NB4 (cell line): Measurements from ENCODE around the gene IMMP2L.

Experiments
- DNase-seq: peaks from one replicate; pipeline ENCODE4 v3.0.0; 2010; ENCODE audit warnings: low read depth
- H3K4me3 ChIP-seq: one replicate; pipeline ENCODE4 v1.5.1; 2011; ENCODE audit warnings: mild to moderate bottlenecking, low read depth, low read length, moderate library complexity
- CTCF ChIP-seq: IDR thresholded peaks from one replicate; pipeline ENCODE4 v1.5.1; 2012; ENCODE audit warnings: low read depth, low read length
- MAX ChIP-seq: IDR thresholded peaks from 2 replicates; pipeline ENCODE4 v1.6.1; 2011; ENCODE audit warnings: low read depth, low read length
- MYC ChIP-seq: IDR thresholded peaks from 2 replicates; pipeline ENCODE4 v1.6.1; 2011; ENCODE audit warnings: low read depth, low read length
- POLR2A ChIP-seq: IDR thresholded peaks from 2 replicates; pipeline ENCODE4 v1.6.1; 2011; ENCODE audit warnings: mild to moderate bottlenecking; ENCODE audit not compliant: insufficient read length; ENCODE audit errors: extremely low read depth

IMMP2L gene

GRCh38 chr7:111560773-111561653 is 1.3 kb downstream of the IMMP2L start:
- DNase-seq = peak; percentile 14
- peak overlapping the region; percentile 81 for H3K4me3 ChIP-seq
- no peak for TF ChIP-seq POLR2A
- no peak for TF ChIP-seq MYC
- no peak for TF ChIP-seq CTCF
- no peak for TF ChIP-seq MAX

GRCh38 chr7:111558991-111559390 is 3.3 kb downstream of the IMMP2L start:
- TF ChIP-seq POLR2A (no peak), MYC (no peak), CTCF (no peak), MAX (no peak)
- no peak for DNase-seq
- H3K4me3 ChIP-seq = no peak overlapping the region

- TF ChIP-seq MAX (no peak), MYC (no peak), POLR2A (no peak), CTCF (no peak)
- no peak overlapping the region for H3K4me3 ChIP-seq
Observed at GRCh38 chr7:111556977-111557376, 5.3 kb downstream of the IMMP2L start.

GRCh38 chr7:111554086-111554485 is 8.2 kb downstream of the IMMP2L start:
- no peak overlapping the region for H3K4me3 ChIP-seq
- DNase-seq = no peak
- TF ChIP-seq CTCF (no peak), MAX (no peak), MYC (no peak), POLR2A (no peak)

More at GRCh38 chr7:111556977-111557376, 5.3 kb downstream of the IMMP2L start:
- DNase-seq = no peak

- no peak overlapping the region for H3K4me3 ChIP-seq
- TF ChIP-seq MAX (no peak), POLR2A (no peak), MYC (no peak), CTCF (no peak)
- no peak for DNase-seq
Observed at GRCh38 chr7:111541067-111541466, 21.2 kb downstream of the IMMP2L start.
